H1 (cell line): ENCODE measurements around the gene MPPED2. TPM values are rescaled to one million over a fixed set of nuclear protein-coding genes. Genes with fewer than 3 reads are reported as not detected.

ENCODE experiments used
- CBX5 ChIP-seq: fragments of 300-800, 300-1000 bp; sonication (generic); IDR thresholded peaks from 2 replicates; pipeline ENCODE4 v1.7.1; 2016; ENCODE audit warnings: antibody characterized with exemption, low read length, low read depth
- polyA plus RNA-seq, 7 experiments: library from polyadenylated mRNA; depleted of rRNA in 3 of 7; stranded (reverse) in 5 of 7; unstranded in 2 of 7; fragments of >200 nt in 5 of 7; fragments of 200-250 nt in 2 of 7; gene quantifications; 1 replicate in 5 of 7; 2 replicates in 1 of 7; 4 replicates in 1 of 7; pipeline versions ENCODE4 v1.2.1 to v1.2.3, GENCODE V29; 2011 to 2013; ENCODE audit warnings: missing spikeins in 2 of 7, mixed read lengths in 2 of 7
- total RNA-seq: library from RNA; stranded (reverse); fragmentation: NEBNext Ultra II Directional; extraction: Animal tissue kit (Norgen Biotek cat#: 25700); gene quantifications from 2 replicates; pipeline ENCODE4 v1.2.1, GENCODE V29; 2021

MPPED2 gene
- total and polyA plus RNA-seq, 2 of the 8 experiments (the other 6 are each of a cell fraction or from before 2014, with no cell fraction given) = 1.3 to 3.5 TPM

DNA sequence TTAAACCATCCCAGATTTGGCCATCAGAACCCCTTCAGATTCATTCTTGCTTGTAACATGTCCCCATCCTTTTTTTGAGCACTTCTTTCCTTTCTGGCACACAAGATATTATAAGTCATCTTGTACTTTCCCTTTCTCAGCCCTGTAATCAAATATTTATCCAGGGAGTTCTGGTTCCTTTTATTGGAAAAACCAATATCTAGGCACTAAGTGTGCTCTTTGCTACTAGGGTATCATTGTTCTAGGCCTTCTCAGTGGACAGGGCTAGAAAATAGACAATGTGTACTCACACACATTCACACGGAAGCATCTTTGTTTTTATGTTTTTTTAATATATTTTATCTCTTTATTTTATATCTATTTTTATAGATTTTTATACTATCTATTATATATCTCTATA, 216.0 kb downstream of the MPPED2 start (continued):
- TF ChIP-seq CBX5 = no peak
